ENCODE data around the gene ANKRD60.

GRCh38 chr20:58271606-58272351 lies 43.3 kb upstream of the ANKRD60 start:
- TF ChIP-seq CTCF (IDR thresholded peaks at IDR 0.05; ENCODE audit: borderline replicate concordance, extremely low read depth, low read length, poor library complexity, severe bottlenecking), result no peak
- TF ChIP-seq EZH2 (IDR thresholded peaks at IDR 0.05; ENCODE audit: borderline replicate concordance, low read depth, low read length, severe bottlenecking), result no peak
